Fibroblast of villous mesenchyme (primary cell): ENCODE data around the gene PARVG. TPM values are rescaled to one million over a fixed set of nuclear protein-coding genes. Genes with fewer than 3 reads are reported as not detected.

Experiments
- DNase-seq: peaks from one replicate; pipeline ENCODE4 v3.0.0-alpha.2; 2010; ENCODE audit warnings: low read depth
- H3K4me3 ChIP-seq: 2 replicates; pipeline ENCODE4 v1.5.1; 2011; ENCODE audit warnings: low read depth, mild to moderate bottlenecking, low read length
- CTCF ChIP-seq: IDR thresholded peaks from 2 replicates; pipeline ENCODE4 v1.5.1; 2012; ENCODE audit warnings: low read depth, mild to moderate bottlenecking, low read length; ENCODE audit not compliant: insufficient read depth
- total RNA-seq: library from RNA; depleted of rRNA; stranded (reverse); fragments of >200 nt; gene quantifications from 2 replicates; pipeline ENCODE4 v1.2.3, GENCODE V29; 2012

Gene PARVG
- total RNA-seq, 1 donor: not detected

DNA sequence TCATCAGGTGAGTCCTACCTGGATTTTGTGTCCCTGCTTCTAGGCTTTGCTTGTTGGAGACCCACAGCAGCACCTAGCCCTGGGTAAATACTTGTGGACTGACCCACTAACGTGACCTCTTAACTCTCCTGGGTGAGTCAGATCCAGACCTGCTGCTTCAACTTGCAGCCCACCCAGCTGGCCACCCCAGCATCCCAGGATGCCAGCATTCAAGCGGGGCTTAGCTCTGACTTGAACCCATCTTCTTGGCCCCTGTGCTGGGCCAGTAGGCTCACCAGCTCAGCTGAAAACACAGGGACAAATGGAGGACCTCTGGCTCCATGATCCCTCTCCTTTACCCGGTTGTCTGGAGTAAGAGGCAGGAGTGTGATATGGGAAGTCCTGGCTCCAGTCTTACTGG lies 33.5 kb downstream of the PARVG start:
- TF ChIP-seq CTCF: no peak
- no peak overlapping the region for H3K4me3 ChIP-seq
- DNase-seq: no peak

GRCh38 chr22:44214764-44215163 lies 34.0 kb downstream of the PARVG start:
- DNase-seq: no peak
- no peak for TF ChIP-seq CTCF

GRCh38 chr22:44215287-44215686 lies 34.6 kb downstream of the PARVG start:
- DNase-seq: no peak
- no peak for TF ChIP-seq CTCF
- no peak overlapping the region for H3K4me3 ChIP-seq

More at GRCh38 chr22:44214764-44215163, 34.0 kb downstream of the PARVG start:
- no peak overlapping the region for H3K4me3 ChIP-seq

DNA sequence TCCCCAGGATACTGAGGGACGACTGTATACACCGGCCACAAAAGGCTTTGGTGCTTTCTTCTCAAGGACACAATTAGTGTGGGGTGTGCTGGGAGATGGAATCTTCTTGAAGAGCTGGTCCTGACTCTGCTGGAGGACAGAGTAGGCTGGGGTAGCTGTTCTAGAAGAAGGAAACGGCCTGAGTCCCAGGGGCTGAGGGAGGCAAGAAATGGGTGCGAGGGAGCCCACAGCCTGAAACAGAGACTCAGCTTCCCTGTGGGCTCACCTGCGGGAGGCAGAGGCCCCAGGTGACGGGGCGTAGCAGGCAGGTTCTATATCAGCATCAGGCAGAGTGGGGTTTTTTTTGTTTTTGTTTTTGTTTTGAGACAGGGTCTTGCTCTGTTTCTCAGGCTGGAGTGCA lies 36.6 kb downstream of the PARVG start:
- DNase-seq: no peak
- H3K4me3 ChIP-seq: no peak overlapping the region
- TF ChIP-seq CTCF: no peak

- no peak overlapping the region for H3K4me3 ChIP-seq
- no peak for TF ChIP-seq CTCF
- DNase-seq: no peak
Observed at GRCh38 chr22:44218071-44218470, 37.3 kb downstream of the PARVG start.

- DNase-seq: no peak
- H3K4me3 ChIP-seq: no peak overlapping the region
- TF ChIP-seq CTCF: no peak
Observed at GRCh38 chr22:44219101-44219870, 38.6 kb downstream of the PARVG start.
